D341Med (cell line): Measurements from ENCODE around the gene RUFY1.
A peak's percentile ranks its signal among the peaks of the same experiment; 100 is the strongest.
"Not testable (repeated sequence)": the region's sequence is repeated elsewhere in the genome, so short reads cannot be mapped to it uniquely, and the experiment has no call there.

Experiments
- DNase-seq: peaks from one replicate; pipeline ENCODE4 v3.0.0; 2012; ENCODE audit warnings: low spot score

Gene RUFY1

GRCh38 chr5:179623003-179623905 is 72.9 kb downstream of the RUFY1 start, which contains the start of gene HNRNPH1:
HNRNPH1 (minus strand) TSS chr5:179623671; CDS start chr5:179623133, 538 bp downstream.
- peak; percentile 99 for DNase-seq

GRCh38 chr5:179623906-179624741 is 73.8 kb downstream of the RUFY1 start:
- no peak for DNase-seq

- DNase-seq: no peak
Measured at GRCh38 chr5:179624841-179625271, 74.5 kb downstream of the RUFY1 start.

GRCh38 chr5:179633501-179634369 is 83.4 kb downstream of the RUFY1 start:
- not testable (repeated sequence) for DNase-seq

- not testable (repeated sequence) for DNase-seq
Measured at GRCh38 chr5:179634370-179635172, 84.2 kb downstream of the RUFY1 start.

- DNase-seq: not testable (repeated sequence)
Measured at GRCh38 chr5:179639296-179639695, 88.9 kb downstream of the RUFY1 start.

GRCh38 chr5:179641745-179642144 is 91.4 kb downstream of the RUFY1 start:
- not testable (repeated sequence) for DNase-seq

- DNase-seq: not testable (repeated sequence)
Measured at GRCh38 chr5:179642626-179643025, 92.3 kb downstream of the RUFY1 start.

- not testable (repeated sequence) for DNase-seq
Measured at GRCh38 chr5:179643141-179643920, 93.0 kb downstream of the RUFY1 start.

GRCh38 chr5:179644766-179645165 is 94.4 kb downstream of the RUFY1 start:
- DNase-seq: not testable (repeated sequence)

GRCh38 chr5:179648410-179648809 is 98.1 kb downstream of the RUFY1 start:
- no peak for DNase-seq

GRCh38 chr5:179649166-179649703 is 98.9 kb downstream of the RUFY1 start:
- DNase-seq: not testable (repeated sequence)

GRCh38 chr5:179650245-179650644 is 99.9 kb downstream of the RUFY1 start:
- DNase-seq: not testable (repeated sequence)

GRCh38 chr5:179653135-179653534 is 102.8 kb downstream of the RUFY1 start:
- not testable (repeated sequence) for DNase-seq

- not testable (repeated sequence) for DNase-seq
Measured at GRCh38 chr5:179657302-179658178, 107.2 kb downstream of the RUFY1 start.

GRCh38 chr5:179658179-179658856 is 108.0 kb downstream of the RUFY1 start:
- DNase-seq: not testable (repeated sequence)
